ENCODE data around the gene MYO15A.

MYO15A gene

DNA sequence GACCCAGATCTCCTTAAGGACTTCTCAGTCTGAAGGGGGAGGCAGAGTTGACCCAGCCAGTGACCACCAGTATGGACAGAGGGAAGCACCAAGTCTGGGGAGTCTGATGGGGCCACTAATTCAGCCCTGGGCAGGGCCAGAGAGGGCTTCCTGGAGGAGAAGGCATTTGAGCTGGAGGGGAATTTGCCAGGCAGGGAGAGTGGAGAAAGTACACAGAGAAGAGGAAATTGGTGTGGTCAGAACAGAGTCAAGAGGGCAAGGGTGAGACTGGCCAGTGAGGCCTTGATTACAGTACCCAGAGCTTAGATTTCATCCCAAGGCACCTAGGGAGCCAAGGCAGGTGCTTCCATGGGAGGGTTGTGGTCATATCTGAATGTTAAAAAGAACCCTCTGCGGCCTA lies 36.3 kb downstream of the MYO15A start:
- Histone ChIP-seq H3K9me3 (ENCODE audit: control insufficient read depth, insufficient read depth, low read depth, low read length) (no peaks in the 10 kb centered on the region), H3K36me3 (ENCODE audit: control insufficient read depth in 2 of 2, insufficient read depth in 1 of 2, low read length in 2 of 2) (no peaks in the 10 kb centered on the region), H3K27ac (ENCODE audit: extremely low read depth, low read depth, low read length) (no peak overlapping the region), H3K4me3 (ENCODE audit: low read depth, low read length) (no peak overlapping the region), H3K4me1 (ENCODE audit: control insufficient read depth, insufficient read depth, low read length) (no peaks in the 10 kb centered on the region)
- ChIA-PET POLR2A (no interaction called here), CTCF (interaction anchor here (1.6 kb wide), 1 partner anchor 66 kb away, joined by 6 read pairs; no protein-coding TSS in a partner anchor)
- TF ChIP-seq, protein P1, sequence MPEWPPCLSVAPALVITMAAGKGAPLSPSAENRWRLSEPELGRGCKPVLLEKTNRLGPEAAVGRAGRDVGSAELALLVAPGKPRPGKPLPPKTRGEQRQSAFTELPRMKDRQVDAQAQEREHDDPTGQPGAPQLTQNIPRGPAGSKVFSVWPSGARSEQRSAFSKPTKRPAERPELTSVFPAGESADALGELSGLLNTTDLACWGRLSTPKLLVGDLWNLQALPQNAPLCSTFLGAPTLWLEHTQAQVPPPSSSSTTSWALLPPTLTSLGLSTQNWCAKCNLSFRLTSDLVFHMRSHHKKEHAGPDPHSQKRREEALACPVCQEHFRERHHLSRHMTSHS (tag by site-specific recombination; IDR thresholded peaks at IDR 0.05): no peak
- TF ChIP-seq PRDM1 (tag by site-specific recombination; IDR thresholded peaks at IDR 0.05): peak; percentile 60

DNA sequence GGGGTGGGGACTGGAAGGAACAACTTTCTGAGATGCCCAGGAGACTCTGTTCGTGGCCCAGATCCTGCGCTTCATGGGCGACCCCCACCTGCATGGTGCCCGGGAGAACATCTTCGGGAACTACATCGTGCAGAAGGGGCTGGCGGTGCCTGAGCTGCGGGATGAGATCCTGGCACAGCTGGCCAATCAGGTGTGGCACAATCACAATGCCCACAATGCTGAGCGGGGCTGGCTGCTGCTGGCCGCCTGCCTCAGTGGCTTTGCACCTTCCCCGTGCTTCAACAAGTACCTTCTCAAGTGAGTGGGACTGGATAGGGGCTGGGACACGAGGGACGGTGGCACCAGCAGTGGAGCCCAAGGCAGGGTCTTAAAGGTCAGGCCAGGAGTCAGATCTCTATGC lies 37.3 kb downstream of the MYO15A start:
- TF ChIP-seq, protein P1 (tag by site-specific recombination; IDR thresholded peaks at IDR 0.05): no peak
- TF ChIP-seq OSR2 (tag by site-specific recombination; IDR thresholded peaks at IDR 0.05) (no peak), ZIC2 (tag by site-specific recombination; IDR thresholded peaks at IDR 0.05) (no peak), ZNF629 (tag by site-specific recombination; IDR thresholded peaks at IDR 0.05) (no peak), ZNF121 (tag by site-specific recombination; IDR thresholded peaks at IDR 0.05) (no peak), HOXC10 (CRISPR knock-in tag; IDR thresholded peaks at IDR 0.05) (no peak), ZNF449 (tag by site-specific recombination; IDR thresholded peaks at IDR 0.05) (no peak), PRDM10 (tag by site-specific recombination; IDR thresholded peaks at IDR 0.05) (no peak), ZNF266 (tag by site-specific recombination; IDR thresholded peaks at IDR 0.05; ENCODE audit: low read depth) (no peak), ZNF623 (tag by site-specific recombination; IDR thresholded peaks at IDR 0.05) (no peak), GLIS1 (tag by site-specific recombination; IDR thresholded peaks at IDR 0.05) (no peak)
- TF ChIP-seq, protein P2, sequence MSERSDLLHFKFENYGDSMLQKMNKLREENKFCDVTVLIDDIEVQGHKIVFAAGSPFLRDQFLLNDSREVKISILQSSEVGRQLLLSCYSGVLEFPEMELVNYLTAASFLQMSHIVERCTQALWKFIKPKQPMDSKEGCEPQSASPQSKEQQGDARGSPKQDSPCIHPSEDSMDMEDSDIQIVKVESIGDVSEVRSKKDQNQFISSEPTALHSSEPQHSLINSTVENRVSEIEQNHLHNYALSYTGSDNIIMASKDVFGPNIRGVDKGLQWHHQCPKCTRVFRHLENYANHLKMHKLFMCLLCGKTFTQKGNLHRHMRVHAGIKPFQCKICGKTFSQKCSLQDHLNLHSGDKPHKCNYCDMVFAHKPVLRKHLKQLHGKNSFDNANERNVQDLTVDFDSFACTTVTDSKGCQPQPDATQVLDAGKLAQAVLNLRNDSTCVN (tag by site-specific recombination; optimal IDR thresholded peaks at IDR 0.05): no peak
- TF ChIP-seq, protein P3, sequence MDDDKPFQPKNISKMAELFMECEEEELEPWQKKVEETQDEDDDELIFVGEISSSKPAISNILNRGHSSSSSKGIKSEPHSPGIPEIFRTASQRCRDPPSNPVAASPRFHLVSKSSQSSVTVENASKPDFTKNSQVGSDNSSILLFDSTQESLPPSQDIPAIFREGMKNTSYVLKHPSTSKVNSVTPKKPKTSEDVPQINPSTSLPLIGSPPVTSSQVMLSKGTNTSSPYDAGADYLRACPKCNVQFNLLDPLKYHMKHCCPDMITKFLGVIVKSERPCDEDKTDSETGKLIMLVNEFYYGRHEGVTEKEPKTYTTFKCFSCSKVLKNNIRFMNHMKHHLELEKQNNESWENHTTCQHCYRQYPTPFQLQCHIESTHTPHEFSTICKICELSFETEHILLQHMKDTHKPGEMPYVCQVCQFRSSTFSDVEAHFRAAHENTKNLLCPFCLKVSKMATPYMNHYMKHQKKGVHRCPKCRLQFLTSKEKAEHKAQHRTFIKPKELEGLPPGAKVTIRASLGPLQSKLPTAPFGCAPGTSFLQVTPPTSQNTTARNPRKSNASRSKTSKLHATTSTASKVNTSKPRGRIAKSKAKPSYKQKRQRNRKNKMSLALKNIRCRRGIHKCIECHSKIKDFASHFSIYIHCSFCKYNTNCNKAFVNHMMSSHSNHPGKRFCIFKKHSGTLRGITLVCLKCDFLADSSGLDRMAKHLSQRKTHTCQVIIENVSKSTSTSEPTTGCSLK (tag by site-specific recombination; IDR thresholded peaks at IDR 0.05): no peak
- Histone ChIP-seq H3K4me1 (ENCODE audit: control insufficient read depth, insufficient read depth, low read length) (no peaks in the 10 kb centered on the region), H3K36me3 (ENCODE audit: control insufficient read depth in 2 of 2, insufficient read depth in 1 of 2, low read length in 2 of 2) (no peaks in the 10 kb centered on the region), H3K4me3 (ENCODE audit: low read depth, low read length) (no peak overlapping the region), H3K27ac (ENCODE audit: extremely low read depth, low read depth, low read length) (no peak overlapping the region), H3K9me3 (ENCODE audit: control insufficient read depth, insufficient read depth, low read depth, low read length) (no peaks in the 10 kb centered on the region)
- ChIA-PET CTCF (interaction anchor here (0.6 to 1.6 kb wide), 2 partner anchors 65 to 826 kb away, joined by 4 to 6 read pairs; no protein-coding TSS in a partner anchor), POLR2A (no interaction called here)

Measured in HEK293 (cell line).